K562 (cell line): Measurements from ENCODE around the gene RAB3IP.

Experiments used
- HDGF ChIP-seq: fragments of 450-650 bp; IDR thresholded peaks from 2 replicates; pipeline ENCODE4 v1.6.1; 2016
- JUND ChIP-seq, 2 experiments: IDR thresholded peaks; 2 replicates in 1 of 2; 3 replicates in 1 of 2; pipeline ENCODE4 v1.6.1; 2011; ENCODE audit warnings: borderline replicate concordance in 2 of 2, low read depth in 2 of 2, low read length in 2 of 2, improper control_type of control experiment in 1 of 2, missing biosample characterization in 1 of 2, missing genetic modification characterization in 1 of 2, missing genetic modification reagents in 1 of 2
- KAT7 ChIP-seq: sonication (generic); formaldehyde crosslinking; IDR thresholded peaks from 2 replicates; pipeline ENCODE4 v1.8.0; 2022; ENCODE audit warnings: missing genetic modification reagents, mild to moderate bottlenecking, borderline replicate concordance
- MTF1 ChIP-seq: fragments of 250-450 bp; sonication (Bioruptor Pico); IDR thresholded peaks from 2 replicates; pipeline ENCODE4 v1.9.0; 2021; ENCODE audit warnings: moderate library complexity, mild to moderate bottlenecking, inconsistent platforms, borderline replicate concordance
- RAD21 ChIP-seq, 2 experiments: fragments of 250-450 bp in 1 of 2; fragments of 450-650 bp in 1 of 2; sonication (Bioruptor Pico) in 1 of 2; formaldehyde crosslinking in 1 of 2; IDR thresholded peaks in 1 of 2; conservative IDR thresholded peaks in 1 of 2; 2 replicates each; pipeline versions ENCODE4 v1.4.0 to v1.8.0; 2020 to 2022; ENCODE audit warnings: mild to moderate bottlenecking in 2 of 2, moderate library complexity in 1 of 2
- ZFP36 ChIP-seq: fragments of 150-350 bp; IDR thresholded peaks from 2 replicates; pipeline ENCODE4 v1.6.1; 2018; ENCODE audit warnings: low read length, low read depth; ENCODE audit not compliant: partially characterized antibody
- ZNF124 ChIP-seq: sonication (generic); formaldehyde crosslinking; IDR thresholded peaks from 2 replicates; pipeline ENCODE4 v1.8.1; 2022; ENCODE audit warnings: missing genetic modification reagents
- ZNF644 ChIP-seq: fragments of 200-800 bp; sonication (Bioruptor generic); IDR thresholded peaks from 2 replicates; pipeline ENCODE4 v1.6.1; 2016; ENCODE audit warnings: low read depth, missing genetic modification characterization, missing compliant biosample characterization
- ZNF699 ChIP-seq: fragments of 250-450 bp; sonication (Bioruptor Pico); IDR thresholded peaks from 2 replicates; pipeline ENCODE4 v1.8.0; 2021; ENCODE audit warnings: mild to moderate bottlenecking, moderate library complexity; ENCODE audit not compliant: insufficient replicate concordance
- TF ChIP-seq, protein P1 (sequence below), 3 experiments: fragments of 200-800 bp in 1 of 3; fragments of 250-450 bp in 1 of 3; fragments of 450-650 bp in 1 of 3; sonication (Bioruptor Pico) in 1 of 3; sonication (Bioruptor generic) in 1 of 3; formaldehyde crosslinking in 1 of 3; IDR thresholded peaks; 2 replicates each; pipeline versions ENCODE4 v1.6.1 to v1.8.0; 2016 to 2022; ENCODE audit warnings: mild to moderate bottlenecking in 2 of 3, missing genetic modification characterization in 2 of 3, missing compliant biosample characterization in 1 of 3, moderate library complexity in 1 of 3
- TF ChIP-seq, protein P2 (sequence below), 3 experiments: IDR thresholded peaks in 2 of 3; conservative IDR thresholded peaks in 1 of 3; 2 replicates each; pipeline ENCODE4 v1.5.1; 2011 to 2012; ENCODE audit warnings: low read length in 3 of 3, mild to moderate bottlenecking in 3 of 3, control low read depth in 2 of 3, improper control_type of control experiment in 1 of 3, inconsistent platforms in 1 of 3, low read depth in 1 of 3, mixed read lengths in 1 of 3, moderate library complexity in 1 of 3; ENCODE audit not compliant: insufficient read depth in 2 of 3
- TF ChIP-seq, protein P3 (sequence below), 2 experiments: fragments of 450-650 bp; conservative IDR thresholded peaks; 2 replicates each; pipeline ENCODE4 v1.6.1; 2017; ENCODE audit warnings: mild to moderate bottlenecking in 2 of 2, moderate library complexity in 2 of 2
- TF ChIP-seq, protein P4 (sequence below): fragments of 250-450 bp; sonication (Bioruptor Pico); IDR thresholded peaks from 2 replicates; pipeline ENCODE4 v1.5.0; 2020; ENCODE audit warnings: mild to moderate bottlenecking, borderline replicate concordance
- TF ChIP-seq, protein P5 (sequence below): fragments of 250-450 bp; sonication (Bioruptor Pico); IDR thresholded peaks from 2 replicates; pipeline ENCODE4 v1.4.0; 2020

DNA sequence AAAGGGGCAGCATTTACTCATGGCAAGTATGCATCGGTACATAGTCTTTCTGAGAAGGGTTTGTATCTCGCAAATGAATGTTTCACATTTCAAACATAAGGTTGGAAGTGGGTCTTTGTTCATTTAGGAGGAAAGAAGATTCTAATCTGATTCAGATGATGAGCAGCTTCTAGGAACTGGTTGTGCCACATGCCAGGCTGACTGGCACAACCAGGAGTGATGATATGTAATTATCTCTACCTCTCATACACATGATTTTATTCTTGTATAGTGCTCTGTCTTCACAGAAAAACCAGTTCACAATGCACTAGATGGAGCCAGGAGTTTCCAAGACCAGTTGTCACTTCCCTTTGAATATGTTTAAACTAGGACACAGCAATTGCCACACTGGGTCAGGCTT is 25.8 kb upstream of the RAB3IP start:
- TF ChIP-seq, protein P1, sequence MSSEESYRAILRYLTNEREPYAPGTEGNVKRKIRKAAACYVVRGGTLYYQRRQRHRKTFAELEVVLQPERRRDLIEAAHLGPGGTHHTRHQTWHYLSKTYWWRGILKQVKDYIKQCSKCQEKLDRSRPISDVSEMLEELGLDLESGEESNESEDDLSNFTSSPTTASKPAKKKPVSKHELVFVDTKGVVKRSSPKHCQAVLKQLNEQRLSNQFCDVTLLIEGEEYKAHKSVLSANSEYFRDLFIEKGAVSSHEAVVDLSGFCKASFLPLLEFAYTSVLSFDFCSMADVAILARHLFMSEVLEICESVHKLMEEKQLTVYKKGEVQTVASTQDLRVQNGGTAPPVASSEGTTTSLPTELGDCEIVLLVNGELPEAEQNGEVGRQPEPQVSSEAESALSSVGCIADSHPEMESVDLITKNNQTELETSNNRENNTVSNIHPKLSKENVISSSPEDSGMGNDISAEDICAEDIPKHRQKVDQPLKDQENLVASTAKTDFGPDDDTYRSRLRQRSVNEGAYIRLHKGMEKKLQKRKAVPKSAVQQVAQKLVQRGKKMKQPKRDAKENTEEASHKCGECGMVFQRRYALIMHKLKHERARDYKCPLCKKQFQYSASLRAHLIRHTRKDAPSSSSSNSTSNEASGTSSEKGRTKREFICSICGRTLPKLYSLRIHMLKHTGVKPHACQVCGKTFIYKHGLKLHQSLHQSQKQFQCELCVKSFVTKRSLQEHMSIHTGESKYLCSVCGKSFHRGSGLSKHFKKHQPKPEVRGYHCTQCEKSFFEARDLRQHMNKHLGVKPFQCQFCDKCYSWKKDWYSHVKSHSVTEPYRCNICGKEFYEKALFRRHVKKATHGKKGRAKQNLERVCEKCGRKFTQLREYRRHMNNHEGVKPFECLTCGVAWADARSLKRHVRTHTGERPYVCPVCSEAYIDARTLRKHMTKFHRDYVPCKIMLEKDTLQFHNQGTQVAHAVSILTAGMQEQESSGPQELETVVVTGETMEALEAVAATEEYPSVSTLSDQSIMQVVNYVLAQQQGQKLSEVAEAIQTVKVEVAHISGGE (CRISPR knock-in tag; IDR thresholded peaks at IDR 0.05) = no peak
- TF ChIP-seq, protein P2, sequence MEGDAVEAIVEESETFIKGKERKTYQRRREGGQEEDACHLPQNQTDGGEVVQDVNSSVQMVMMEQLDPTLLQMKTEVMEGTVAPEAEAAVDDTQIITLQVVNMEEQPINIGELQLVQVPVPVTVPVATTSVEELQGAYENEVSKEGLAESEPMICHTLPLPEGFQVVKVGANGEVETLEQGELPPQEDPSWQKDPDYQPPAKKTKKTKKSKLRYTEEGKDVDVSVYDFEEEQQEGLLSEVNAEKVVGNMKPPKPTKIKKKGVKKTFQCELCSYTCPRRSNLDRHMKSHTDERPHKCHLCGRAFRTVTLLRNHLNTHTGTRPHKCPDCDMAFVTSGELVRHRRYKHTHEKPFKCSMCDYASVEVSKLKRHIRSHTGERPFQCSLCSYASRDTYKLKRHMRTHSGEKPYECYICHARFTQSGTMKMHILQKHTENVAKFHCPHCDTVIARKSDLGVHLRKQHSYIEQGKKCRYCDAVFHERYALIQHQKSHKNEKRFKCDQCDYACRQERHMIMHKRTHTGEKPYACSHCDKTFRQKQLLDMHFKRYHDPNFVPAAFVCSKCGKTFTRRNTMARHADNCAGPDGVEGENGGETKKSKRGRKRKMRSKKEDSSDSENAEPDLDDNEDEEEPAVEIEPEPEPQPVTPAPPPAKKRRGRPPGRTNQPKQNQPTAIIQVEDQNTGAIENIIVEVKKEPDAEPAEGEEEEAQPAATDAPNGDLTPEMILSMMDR (IDR thresholded peaks at IDR 0.05 in 2 of 3, conservative IDR thresholded peaks at IDR 0.05 in 1 of 3; ENCODE audit: insufficient read depth in 2 of 3, low read depth in 1 of 3, low read length in 3 of 3) = no peak
- TF ChIP-seq KAT7 (no peak), ZFP36 (no peak), MTF1 (CRISPR knock-in tag) (no peak), ZNF644 (no peak), JUND (IDR thresholded peaks at IDR 0.05; ENCODE audit: borderline replicate concordance, low read depth, low read length) (no peak), JUND (tag; IDR thresholded peaks at IDR 0.05; ENCODE audit: borderline replicate concordance, low read depth, low read length) (no peak), ZNF124 (CRISPR knock-in tag) (no peak), HDGF (no peak), RAD21 (CRISPR knock-in tag; conservative IDR thresholded peaks at IDR 0.05 in 1 of 2, IDR thresholded peaks at IDR 0.05 in 1 of 2) (no peak), ZNF699 (CRISPR knock-in tag) (no peak)
- TF ChIP-seq, protein P3, sequence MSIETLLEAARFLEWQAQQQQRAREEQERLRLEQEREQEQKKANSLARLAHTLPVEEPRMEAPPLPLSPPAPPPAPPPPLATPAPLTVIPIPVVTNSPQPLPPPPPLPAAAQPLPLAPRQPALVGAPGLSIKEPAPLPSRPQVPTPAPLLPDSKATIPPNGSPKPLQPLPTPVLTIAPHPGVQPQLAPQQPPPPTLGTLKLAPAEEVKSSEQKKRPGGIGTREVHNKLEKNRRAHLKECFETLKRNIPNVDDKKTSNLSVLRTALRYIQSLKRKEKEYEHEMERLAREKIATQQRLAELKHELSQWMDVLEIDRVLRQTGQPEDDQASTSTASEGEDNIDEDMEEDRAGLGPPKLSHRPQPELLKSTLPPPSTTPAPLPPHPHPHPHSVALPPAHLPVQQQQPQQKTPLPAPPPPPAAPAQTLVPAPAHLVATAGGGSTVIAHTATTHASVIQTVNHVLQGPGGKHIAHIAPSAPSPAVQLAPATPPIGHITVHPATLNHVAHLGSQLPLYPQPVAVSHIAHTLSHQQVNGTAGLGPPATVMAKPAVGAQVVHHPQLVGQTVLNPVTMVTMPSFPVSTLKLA (conservative IDR thresholded peaks at IDR 0.05) = no peak
- TF ChIP-seq, protein P4, sequence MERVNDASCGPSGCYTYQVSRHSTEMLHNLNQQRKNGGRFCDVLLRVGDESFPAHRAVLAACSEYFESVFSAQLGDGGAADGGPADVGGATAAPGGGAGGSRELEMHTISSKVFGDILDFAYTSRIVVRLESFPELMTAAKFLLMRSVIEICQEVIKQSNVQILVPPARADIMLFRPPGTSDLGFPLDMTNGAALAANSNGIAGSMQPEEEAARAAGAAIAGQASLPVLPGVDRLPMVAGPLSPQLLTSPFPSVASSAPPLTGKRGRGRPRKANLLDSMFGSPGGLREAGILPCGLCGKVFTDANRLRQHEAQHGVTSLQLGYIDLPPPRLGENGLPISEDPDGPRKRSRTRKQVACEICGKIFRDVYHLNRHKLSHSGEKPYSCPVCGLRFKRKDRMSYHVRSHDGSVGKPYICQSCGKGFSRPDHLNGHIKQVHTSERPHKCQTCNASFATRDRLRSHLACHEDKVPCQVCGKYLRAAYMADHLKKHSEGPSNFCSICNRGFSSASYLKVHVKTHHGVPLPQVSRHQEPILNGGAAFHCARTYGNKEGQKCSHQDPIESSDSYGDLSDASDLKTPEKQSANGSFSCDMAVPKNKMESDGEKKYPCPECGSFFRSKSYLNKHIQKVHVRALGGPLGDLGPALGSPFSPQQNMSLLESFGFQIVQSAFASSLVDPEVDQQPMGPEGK = no peak
- TF ChIP-seq, protein P5, sequence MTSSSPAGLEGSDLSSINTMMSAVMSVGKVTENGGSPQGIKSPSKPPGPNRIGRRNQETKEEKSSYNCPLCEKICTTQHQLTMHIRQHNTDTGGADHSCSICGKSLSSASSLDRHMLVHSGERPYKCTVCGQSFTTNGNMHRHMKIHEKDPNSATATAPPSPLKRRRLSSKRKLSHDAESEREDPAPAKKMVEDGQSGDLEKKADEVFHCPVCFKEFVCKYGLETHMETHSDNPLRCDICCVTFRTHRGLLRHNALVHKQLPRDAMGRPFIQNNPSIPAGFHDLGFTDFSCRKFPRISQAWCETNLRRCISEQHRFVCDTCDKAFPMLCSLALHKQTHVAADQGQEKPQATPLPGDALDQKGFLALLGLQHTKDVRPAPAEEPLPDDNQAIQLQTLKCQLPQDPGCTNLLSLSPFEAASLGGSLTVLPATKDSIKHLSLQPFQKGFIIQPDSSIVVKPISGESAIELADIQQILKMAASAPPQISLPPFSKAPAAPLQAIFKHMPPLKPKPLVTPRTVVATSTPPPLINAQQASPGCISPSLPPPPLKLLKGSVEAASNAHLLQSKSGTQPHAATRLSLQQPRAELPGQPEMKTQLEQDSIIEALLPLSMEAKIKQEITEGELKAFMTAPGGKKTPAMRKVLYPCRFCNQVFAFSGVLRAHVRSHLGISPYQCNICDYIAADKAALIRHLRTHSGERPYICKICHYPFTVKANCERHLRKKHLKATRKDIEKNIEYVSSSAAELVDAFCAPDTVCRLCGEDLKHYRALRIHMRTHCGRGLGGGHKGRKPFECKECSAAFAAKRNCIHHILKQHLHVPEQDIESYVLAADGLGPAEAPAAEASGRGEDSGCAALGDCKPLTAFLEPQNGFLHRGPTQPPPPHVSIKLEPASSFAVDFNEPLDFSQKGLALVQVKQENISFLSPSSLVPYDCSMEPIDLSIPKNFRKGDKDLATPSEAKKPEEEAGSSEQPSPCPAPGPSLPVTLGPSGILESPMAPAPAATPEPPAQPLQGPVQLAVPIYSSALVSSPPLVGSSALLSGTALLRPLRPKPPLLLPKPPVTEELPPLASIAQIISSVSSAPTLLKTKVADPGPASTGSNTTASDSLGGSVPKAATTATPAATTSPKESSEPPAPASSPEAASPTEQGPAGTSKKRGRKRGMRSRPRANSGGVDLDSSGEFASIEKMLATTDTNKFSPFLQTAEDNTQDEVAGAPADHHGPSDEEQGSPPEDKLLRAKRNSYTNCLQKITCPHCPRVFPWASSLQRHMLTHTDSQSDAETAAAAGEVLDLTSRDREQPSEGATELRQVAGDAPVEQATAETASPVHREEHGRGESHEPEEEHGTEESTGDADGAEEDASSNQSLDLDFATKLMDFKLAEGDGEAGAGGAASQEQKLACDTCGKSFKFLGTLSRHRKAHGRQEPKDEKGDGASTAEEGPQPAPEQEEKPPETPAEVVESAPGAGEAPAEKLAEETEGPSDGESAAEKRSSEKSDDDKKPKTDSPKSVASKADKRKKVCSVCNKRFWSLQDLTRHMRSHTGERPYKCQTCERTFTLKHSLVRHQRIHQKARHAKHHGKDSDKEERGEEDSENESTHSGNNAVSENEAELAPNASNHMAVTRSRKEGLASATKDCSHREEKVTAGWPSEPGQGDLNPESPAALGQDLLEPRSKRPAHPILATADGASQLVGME (CRISPR knock-in tag) = no peak
